Measurements from ENCODE around the gene PPIL6.

DNA sequence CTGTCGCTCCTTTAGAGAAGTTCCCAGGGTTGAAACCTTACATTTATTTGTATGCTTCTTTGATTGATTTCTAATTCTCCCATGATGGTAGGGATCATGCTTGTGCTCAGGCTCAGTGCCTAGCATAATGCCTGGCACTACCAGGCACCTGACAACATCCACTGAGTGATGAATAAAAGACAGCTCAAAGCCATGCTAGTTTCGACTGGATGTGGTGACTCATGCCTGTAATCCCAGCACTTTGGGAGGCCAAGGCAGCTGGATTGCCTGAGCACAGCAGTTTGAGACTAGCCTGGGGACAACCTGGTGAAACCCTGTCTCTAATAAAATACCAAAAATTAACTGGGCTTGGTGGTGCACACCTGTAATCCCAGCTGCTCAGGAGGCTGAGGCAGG is 46.5 kb downstream of the PPIL6 start:
- no peak for TF ChIP-seq EZH2 (IDR thresholded peaks at IDR 0.05; ENCODE audit: borderline replicate concordance)
- TF ChIP-seq, protein P1, sequence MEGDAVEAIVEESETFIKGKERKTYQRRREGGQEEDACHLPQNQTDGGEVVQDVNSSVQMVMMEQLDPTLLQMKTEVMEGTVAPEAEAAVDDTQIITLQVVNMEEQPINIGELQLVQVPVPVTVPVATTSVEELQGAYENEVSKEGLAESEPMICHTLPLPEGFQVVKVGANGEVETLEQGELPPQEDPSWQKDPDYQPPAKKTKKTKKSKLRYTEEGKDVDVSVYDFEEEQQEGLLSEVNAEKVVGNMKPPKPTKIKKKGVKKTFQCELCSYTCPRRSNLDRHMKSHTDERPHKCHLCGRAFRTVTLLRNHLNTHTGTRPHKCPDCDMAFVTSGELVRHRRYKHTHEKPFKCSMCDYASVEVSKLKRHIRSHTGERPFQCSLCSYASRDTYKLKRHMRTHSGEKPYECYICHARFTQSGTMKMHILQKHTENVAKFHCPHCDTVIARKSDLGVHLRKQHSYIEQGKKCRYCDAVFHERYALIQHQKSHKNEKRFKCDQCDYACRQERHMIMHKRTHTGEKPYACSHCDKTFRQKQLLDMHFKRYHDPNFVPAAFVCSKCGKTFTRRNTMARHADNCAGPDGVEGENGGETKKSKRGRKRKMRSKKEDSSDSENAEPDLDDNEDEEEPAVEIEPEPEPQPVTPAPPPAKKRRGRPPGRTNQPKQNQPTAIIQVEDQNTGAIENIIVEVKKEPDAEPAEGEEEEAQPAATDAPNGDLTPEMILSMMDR (IDR thresholded peaks at IDR 0.05; ENCODE audit: poor library complexity), result no peak
- TF ChIP-seq EZH2phosphoT487 (IDR thresholded peaks at IDR 0.05; ENCODE audit: low read depth, severe bottlenecking, unreplicated experiment), result no peak

Data from hepatocyte (in vitro differentiated cells).